Measurements from ENCODE around the gene CCDC30. TPM values are rescaled to one million over a fixed set of nuclear protein-coding genes. Genes with fewer than 3 reads are reported as not detected.

CCDC30 gene
- 1.5 TPM for polyA plus RNA-seq

DNA sequence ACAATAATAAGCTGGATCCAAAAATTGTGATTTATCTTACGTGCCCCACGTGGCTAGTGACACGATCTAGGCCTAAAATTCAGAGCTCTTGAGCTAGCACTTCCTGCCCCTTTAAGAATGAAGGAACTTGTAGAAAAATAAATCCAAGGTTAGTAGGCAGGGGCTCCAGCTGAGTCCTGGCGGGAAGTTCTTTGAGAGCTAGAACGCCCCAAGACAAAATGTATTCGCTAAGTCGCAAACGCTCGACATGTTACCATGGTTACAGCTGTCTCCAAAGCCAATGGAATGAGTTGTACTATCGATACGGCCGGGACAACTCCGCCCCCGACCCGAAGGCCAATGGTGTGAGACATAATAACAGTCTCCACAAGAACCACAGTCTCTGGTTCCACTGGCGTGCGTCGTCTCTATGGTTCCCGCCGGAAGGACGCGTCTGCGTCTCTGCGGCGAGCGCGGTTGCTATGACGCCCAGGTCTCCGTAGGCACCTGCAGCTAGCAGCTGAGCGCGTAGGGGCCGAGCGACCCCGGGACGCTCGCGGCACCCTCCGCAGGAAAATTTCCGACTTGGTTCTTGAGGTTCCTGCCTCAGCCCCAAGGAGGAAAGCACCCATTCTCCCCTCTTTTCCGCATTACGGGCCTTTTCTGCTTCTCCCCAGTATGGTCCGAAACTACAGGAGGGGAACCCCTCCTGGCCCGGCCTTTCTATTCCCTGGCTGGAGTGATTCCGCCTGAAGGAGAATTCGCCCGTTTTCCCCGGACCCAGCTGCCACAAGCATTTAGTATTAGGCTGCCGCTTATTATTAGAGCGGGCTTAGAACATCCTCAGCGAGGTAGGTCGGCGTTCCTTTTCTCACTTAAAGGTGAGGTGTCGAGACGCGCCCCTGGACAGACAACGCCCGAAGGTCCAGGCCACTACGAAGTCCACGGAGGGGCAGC, at the start of gene CCDC30:
CCDC30 (plus strand) TSS at position 459 of the 936 bp plus-strand sequence. CDS start 17,266 bp downstream, outside the sequence.
- Mint-ChIP-seq H3K9me3 (no peaks in the 10 kb centered on the region), H3K36me3 (peaks cover 4% of the 10 kb centered on the region), H3K27ac (peak within 1 kb of the TSS; percentile 88 to 97 (median 96)), H3K4me1 (peaks cover 12 to 28% (median 20%) of the 10 kb centered on the region in 3 donors), H3K4me3 (peak within 1 kb of the TSS; percentile 86 to 95 (median 90)), H3K27me3 (no peaks in the 10 kb centered on the region)

DNA sequence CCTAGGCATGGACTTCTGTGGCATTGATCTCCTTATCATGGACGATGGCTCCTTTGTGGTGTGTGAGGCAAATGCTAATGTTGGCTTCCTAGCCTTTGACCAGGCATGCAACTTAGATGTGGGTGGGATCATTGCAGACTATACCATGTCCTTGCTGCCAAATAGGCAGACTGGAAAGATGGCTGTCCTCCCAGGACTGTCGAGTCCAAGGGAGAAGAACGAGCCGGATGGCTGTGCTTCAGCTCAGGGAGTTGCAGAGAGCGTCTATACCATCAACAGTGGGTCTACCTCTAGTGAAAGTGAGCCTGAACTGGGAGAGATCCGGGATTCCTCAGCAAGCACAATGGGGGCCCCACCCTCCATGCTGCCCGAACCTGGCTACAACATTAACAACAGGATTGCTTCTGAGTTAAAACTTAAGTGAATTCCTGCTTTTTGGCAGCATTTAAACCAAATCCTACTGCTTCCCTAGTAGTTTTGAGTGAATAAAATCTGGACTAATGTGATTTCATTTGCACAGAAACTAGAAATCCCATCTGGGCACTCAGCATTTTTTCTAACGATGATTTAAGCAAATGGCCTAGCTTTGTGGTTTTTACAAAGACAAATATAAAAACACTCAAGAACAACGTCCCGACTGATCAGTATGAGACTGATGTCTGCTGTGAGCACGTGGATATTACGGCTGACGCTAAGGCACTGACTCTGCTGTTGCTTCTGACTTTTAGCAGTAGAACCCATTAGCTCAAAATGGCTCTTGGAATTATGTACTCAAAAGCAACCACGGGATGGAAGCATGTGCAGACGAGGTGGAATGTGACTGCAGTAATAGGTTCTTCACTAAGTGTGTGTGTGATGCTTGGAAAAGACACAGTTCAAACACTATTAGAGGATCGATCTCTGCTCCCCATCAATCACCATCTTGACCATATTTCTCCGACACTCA, 48.3 kb upstream of the CCDC30 start:
- Mint-ChIP-seq H3K27ac (no peak overlapping the region), H3K9me3 (no peaks in the 10 kb centered on the region), H3K4me1 (no peaks in the 10 kb centered on the region), H3K4me3 (no peak overlapping the region), H3K27me3 (peaks cover 6% of the 10 kb centered on the region), H3K36me3 (peaks cover 3% of the 10 kb centered on the region)

DNA sequence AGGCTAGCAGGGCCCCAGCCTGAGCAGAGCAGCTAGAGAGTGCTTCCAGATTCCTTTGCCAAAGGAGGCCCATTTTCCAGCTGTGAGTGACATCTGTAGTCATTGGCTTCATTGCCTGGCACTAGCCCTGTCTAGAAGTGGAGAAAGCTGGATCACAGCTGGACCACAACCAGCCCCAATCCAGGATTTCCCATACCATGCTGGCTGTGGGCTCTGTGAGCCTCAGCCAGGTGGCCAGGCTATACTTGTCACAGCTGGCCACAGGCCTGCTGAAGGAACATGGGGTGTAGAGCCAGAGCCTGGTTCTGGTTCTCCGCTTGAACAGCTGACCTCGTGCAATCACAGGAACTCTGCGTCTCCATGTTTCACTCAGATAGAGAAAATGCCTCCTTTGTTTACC, 45.9 kb upstream of the CCDC30 start:
- H3K27ac Mint-ChIP-seq = no peak overlapping the region
- peaks cover 0 to 2% (median 0%) of the 10 kb centered on the region in 3 donors for H3K9me3 Mint-ChIP-seq
- H3K4me3 Mint-ChIP-seq = no peak overlapping the region
- peaks cover 6% of the 10 kb centered on the region for H3K27me3 Mint-ChIP-seq
- H3K36me3 Mint-ChIP-seq = peaks cover 3% of the 10 kb centered on the region
- H3K4me1 Mint-ChIP-seq = no peaks in the 10 kb centered on the region

DNA sequence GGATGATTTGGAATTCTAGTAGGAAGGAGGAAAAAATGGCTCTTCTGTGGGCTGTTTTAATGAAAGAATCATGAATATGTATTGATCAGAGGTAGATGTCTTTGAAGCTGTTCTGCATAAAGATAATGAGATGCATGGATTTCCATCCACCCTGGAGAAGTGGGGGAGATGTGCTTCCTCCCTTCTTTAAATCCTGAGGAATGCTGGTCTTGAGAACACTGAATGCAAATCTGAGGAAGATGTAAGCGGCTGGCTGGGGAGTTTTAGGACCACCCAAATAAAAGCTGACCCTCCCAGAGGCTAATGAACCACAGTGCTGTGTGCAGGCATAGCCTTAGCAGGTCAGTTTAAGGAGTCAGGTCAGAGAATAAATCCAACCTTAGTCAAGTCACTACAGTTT, 44.6 kb upstream of the CCDC30 start:
- Mint-ChIP-seq H3K36me3 (peaks cover 3% of the 10 kb centered on the region), H3K9me3 (peaks cover 0 to 2% (median 0%) of the 10 kb centered on the region in 3 donors), H3K4me1 (no peaks in the 10 kb centered on the region), H3K27me3 (peaks cover 2% of the 10 kb centered on the region), H3K4me3 (no peak overlapping the region), H3K27ac (no peak overlapping the region)

DNA sequence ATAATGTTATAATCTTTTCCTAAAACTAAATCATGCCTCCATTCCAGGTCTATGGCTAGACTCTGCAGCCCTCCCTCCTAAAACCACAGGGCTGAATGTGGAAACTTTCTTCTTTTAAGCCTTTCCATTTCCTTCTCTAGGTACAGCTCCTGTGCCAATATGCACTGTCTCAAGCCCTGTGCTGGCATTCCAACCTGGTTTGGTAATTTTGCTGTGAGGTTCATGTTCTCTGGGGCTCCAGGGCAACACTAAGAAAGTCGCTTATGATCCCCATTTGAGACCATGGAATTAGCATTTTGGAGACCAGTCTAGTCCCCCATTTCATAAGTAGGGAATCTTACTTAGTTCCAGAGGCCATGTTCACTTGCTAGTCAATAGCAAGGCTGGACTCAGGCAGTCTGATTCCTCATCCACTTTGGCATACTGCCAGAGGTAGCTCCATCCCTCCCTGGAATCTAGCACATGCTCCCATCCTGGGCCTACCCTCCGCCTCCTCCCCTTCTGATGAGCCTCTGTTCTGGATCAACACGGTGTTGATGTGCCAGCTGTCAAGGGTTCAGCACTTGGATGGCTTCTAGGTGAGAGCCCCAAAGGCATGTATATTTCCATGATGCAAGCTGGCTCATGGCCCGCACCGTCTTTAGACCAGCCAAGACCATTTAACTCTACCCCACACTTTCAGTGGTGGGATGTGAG, 43.8 kb upstream of the CCDC30 start:
- H3K9me3 Mint-ChIP-seq = peaks cover 0 to 2% (median 0%) of the 10 kb centered on the region in 3 donors
- peaks cover 3% of the 10 kb centered on the region for H3K36me3 Mint-ChIP-seq
- H3K4me3 Mint-ChIP-seq = no peak overlapping the region
- H3K27ac Mint-ChIP-seq = no peak overlapping the region
- peaks cover 1% of the 10 kb centered on the region for H3K27me3 Mint-ChIP-seq
- no peaks in the 10 kb centered on the region for H3K4me1 Mint-ChIP-seq

DNA sequence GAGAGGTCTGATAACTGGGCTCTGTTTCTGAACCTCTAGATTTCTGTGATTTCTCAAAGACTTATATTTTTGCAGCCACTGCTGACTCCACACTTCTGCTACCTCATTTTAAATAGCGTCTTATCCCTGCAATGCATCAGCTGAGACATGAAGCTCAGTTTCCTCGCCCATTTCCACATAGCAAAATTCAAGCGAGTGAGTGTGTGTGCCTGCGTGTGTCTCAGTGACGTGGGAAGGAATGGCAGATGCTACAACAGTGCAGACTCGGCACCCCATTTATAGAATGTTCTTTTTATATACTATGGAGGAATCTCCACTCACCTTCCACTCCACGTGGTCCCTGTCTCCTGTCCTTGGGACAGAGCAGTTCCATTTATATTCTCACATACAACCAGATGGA, 43.0 kb upstream of the CCDC30 start:
- peaks cover 2% of the 10 kb centered on the region for H3K36me3 Mint-ChIP-seq
- H3K4me3 Mint-ChIP-seq = no peak overlapping the region
- no peaks in the 10 kb centered on the region for H3K4me1 Mint-ChIP-seq
- peaks cover 0 to 2% (median 0%) of the 10 kb centered on the region in 3 donors for H3K9me3 Mint-ChIP-seq
- peaks cover 1% of the 10 kb centered on the region for H3K27me3 Mint-ChIP-seq
- H3K27ac Mint-ChIP-seq = peak overlapping the region in 1 of 3 donors; percentile 70

DNA sequence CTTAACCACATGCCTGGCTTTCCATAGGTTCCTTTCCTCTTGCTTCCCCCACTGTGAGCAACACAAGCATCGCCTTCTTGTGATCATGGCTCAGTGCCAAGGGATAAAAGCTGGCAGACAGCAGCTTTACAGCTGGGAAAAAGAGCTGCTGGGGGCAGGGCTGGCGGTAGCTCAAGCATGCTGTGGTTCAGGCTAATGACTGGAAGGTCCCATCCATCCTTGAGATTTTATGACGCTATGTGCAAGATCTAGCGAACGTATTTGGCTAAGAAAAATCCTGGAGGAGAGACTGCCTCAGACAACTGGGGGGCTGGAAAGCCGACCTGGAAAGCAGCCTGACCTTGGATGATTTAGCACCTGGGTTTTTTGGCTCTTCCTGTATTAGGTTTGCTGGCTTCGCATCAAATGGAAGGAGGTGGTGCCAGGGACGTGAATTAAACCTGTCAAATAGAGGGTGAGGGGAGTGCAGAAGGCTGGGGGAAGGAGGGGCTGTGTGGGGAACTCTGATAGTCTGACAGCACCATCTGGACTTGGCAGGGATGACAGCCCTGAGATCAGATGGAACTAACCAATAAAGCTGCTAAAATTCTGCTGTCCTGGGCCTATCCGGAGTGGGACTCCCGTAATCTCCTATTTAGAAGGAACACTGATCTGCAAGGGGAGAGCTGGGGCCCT, 42.0 kb upstream of the CCDC30 start:
- H3K9me3 Mint-ChIP-seq = peaks cover 0 to 2% (median 0%) of the 10 kb centered on the region in 3 donors
- H3K36me3 Mint-ChIP-seq = peaks cover 2% of the 10 kb centered on the region
- peaks cover 1% of the 10 kb centered on the region for H3K27me3 Mint-ChIP-seq
- peak overlapping the region in 1 of 3 donors; percentile 70 for H3K27ac Mint-ChIP-seq
- no peaks in the 10 kb centered on the region for H3K4me1 Mint-ChIP-seq
- H3K4me3 Mint-ChIP-seq = peak overlapping the region in 1 of 4 donors; percentile 47

DNA sequence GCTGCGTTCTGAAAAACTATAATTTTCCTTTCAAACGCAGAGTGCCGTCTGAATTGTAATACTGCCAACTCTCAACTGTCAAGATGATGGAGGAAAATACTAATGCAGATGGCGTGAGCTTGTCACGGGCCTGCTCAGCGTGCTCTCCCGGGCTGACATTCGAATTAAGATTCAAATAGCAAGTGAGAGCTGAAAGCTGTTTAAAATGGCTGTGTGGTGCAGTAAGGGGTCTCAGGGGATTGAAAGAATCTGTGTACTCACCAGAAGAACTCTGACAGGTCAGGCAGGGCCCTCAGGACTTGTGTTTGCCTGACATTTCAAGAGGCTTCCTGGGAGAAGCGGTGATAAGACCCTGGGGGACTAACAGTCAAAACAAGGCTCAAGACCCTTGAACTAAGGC, 40.3 kb upstream of the CCDC30 start:
- Mint-ChIP-seq H3K27ac (no peak overlapping the region), H3K27me3 (peaks cover 1% of the 10 kb centered on the region), H3K4me1 (no peaks in the 10 kb centered on the region), H3K9me3 (peaks cover 0 to 3% (median 2%) of the 10 kb centered on the region in 3 donors), H3K36me3 (peaks cover 2% of the 10 kb centered on the region), H3K4me3 (no peak overlapping the region)

DNA sequence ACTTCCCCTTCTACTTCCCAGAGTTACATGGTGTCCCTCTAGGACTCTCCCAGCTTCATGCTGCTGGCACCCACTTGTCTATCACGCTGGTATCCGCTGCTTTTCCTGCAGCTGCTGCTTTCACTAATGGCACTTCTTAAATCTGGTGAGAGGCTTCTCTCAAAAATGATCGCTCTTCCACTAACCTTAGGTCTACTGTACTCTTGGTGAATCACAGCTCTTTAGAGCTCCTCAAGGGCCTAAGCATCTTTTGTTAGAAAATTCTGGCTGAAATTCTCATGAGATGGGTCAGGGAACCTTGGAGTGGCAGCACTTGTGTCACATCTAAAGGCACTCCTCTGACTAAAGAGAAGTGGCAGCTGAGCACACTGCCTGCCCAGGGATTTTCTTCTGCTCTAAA, 39.4 kb upstream of the CCDC30 start:
- H3K27ac Mint-ChIP-seq = no peak overlapping the region
- peaks cover 1% of the 10 kb centered on the region for H3K27me3 Mint-ChIP-seq
- H3K4me1 Mint-ChIP-seq = no peaks in the 10 kb centered on the region
- H3K4me3 Mint-ChIP-seq = no peak overlapping the region
- peaks cover 0 to 3% (median 2%) of the 10 kb centered on the region in 3 donors for H3K9me3 Mint-ChIP-seq
- no peaks in the 10 kb centered on the region for H3K36me3 Mint-ChIP-seq

DNA sequence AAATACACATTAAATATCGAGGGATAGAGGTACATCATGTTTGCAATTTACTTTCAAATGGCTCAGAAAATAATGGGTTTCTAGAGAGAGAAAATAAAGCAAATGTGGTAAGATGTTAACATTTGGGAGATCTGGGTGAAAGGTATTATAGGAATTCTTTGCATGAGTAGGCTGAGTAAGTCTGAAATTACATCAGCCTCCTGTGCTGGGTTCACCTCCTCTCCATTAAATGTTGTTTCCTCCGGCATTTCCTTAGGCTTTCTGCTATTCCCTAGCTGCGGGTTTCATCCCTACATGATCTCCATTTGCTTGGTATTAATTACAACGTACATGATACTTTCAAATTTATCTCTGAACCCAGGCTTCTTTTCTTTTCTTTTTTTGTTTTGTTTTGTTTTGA, 38.9 kb upstream of the CCDC30 start:
- Mint-ChIP-seq H3K27ac (no peak overlapping the region), H3K27me3 (peaks cover 1% of the 10 kb centered on the region), H3K4me1 (no peaks in the 10 kb centered on the region), H3K9me3 (peaks cover 0 to 3% (median 2%) of the 10 kb centered on the region in 3 donors), H3K36me3 (no peaks in the 10 kb centered on the region), H3K4me3 (no peak overlapping the region)

DNA sequence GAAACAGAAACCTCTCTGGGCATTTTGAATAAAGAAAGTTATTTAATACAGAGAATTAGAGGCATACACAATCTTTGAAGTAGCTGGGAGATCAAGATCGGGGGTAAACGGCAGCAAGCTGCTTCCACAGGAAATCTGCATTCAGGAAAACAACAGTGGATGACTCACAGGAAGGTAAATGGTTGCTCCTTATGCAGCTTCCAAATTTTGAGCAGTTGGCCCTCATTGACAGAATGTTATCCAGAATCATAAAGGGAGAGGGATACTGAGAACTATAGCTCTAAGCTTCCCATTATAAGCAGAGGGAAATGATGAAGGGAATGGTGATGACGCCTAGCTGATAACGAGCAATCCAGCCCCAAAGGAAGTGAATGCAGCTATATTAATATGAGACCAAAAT, 35.8 kb upstream of the CCDC30 start:
- no peaks in the 10 kb centered on the region for H3K4me1 Mint-ChIP-seq
- peaks cover 1% of the 10 kb centered on the region for H3K27me3 Mint-ChIP-seq
- no peaks in the 10 kb centered on the region for H3K36me3 Mint-ChIP-seq
- H3K9me3 Mint-ChIP-seq = peaks cover 0 to 3% (median 0%) of the 10 kb centered on the region in 3 donors
- no peak overlapping the region for H3K4me3 Mint-ChIP-seq
- no peak overlapping the region for H3K27ac Mint-ChIP-seq

DNA sequence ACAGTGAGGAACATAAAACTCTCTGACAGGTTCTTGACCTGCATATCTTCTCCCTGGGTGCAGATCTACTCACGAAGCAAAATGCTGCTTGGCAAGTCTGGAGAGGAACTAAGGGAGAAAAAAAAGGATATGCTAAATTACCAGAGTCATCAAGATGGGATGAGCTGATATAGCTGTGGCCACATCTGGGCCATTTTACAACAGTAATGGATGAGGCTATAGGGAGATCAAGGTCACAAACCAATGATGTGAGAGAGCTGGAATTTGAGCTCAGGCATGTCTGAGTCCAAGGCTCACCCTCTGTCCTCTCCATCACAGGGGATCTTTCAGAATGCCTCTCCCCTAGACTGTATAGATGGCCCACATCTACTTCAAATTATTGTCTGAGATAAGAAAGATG, 33.5 kb upstream of the CCDC30 start:
- Mint-ChIP-seq H3K27me3 (no peaks in the 10 kb centered on the region), H3K4me3 (no peak overlapping the region), H3K4me1 (no peaks in the 10 kb centered on the region), H3K9me3 (peaks cover 0 to 3% (median 0%) of the 10 kb centered on the region in 3 donors), H3K27ac (no peak overlapping the region), H3K36me3 (no peaks in the 10 kb centered on the region)

DNA sequence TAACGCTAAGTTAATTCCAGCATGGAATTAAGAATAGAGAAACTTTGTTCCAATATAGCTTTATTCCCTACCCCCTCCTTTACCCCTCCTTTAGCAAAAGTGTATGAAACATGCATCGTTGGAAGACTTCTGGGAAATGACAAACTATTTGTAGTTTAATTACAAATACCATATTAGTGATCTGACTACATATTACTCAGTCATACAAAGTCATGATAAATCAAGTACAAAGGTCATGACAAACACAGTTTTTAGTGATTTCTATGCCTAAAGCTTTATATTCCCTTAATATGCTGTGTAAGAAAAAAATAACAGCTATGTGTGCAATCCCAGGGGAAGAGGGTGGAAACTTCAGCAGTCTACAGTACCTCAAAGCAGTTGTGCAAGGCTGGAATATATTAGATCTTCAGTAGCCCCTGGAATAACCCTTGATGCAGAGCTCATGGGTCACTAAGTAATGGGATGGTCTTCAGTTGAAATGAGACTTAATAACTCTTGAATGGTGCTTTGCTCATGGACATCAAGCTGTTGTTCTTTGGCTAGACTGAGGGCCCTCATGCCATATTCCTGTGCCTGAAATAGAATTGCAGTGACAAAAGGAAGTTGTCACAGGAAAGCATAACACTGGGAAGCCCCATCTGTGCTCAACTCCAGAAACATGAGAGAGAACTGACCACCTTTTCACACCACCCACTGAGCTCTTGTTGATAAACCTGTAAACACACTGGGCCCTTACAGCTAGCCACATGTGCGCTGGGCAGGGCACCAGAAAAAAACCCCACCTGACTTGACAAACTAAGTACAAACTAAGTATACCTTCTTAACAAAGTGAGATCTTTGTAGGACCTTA, 32.6 kb upstream of the CCDC30 start:
- Mint-ChIP-seq H3K27ac (no peak overlapping the region), H3K4me1 (no peaks in the 10 kb centered on the region), H3K4me3 (no peak overlapping the region), H3K27me3 (no peaks in the 10 kb centered on the region), H3K36me3 (no peaks in the 10 kb centered on the region), H3K9me3 (peaks cover 0 to 3% (median 0%) of the 10 kb centered on the region in 3 donors)
